ENCODE data around the gene LYPD4.

Gene LYPD4

DNA sequence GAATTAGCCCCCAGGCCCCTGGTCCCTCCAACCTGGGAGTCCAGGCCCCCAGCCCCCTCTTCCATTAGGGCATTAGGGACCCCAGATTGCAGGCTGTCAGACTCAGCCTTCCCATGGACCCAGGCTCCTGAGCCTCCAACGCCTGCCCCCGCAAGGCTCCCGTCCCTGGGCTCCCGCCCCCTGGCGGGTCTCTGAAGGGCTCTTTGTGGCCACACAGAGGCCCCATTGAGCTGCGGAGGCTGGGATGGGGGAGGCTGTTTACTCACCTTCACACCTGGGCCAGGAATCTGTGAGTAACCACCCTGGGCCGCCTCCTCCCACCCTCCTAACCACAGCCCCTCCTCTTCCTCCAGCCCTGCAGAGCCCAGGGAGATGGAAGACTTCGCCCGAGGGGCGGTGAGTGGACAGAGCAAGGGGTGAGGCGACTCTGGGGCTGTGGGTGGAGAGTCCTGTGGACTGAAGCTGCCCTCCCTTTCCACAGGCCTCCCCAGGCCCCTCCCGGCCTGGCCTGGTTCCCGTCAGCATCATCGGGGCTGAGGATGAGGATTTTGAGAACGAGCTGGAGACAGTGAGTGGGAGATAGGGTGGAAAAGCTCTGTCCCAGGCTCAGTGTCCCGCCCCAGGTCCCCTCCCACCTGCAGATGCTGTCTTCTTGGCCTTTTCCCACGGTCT is 43.4 kb upstream of the LYPD4 start:
- DNase-seq (ENCODE audit: low read depth, low spot score), result peak; percentile 59
- no peak overlapping the region for H3K4me3 ChIP-seq (ENCODE audit: low read depth, low read length)
- in situ Hi-C loops (cut with HindIII; ENCODE audit: low sequenced_read_pairs), result no loop called here
- TF ChIP-seq, protein P1, sequence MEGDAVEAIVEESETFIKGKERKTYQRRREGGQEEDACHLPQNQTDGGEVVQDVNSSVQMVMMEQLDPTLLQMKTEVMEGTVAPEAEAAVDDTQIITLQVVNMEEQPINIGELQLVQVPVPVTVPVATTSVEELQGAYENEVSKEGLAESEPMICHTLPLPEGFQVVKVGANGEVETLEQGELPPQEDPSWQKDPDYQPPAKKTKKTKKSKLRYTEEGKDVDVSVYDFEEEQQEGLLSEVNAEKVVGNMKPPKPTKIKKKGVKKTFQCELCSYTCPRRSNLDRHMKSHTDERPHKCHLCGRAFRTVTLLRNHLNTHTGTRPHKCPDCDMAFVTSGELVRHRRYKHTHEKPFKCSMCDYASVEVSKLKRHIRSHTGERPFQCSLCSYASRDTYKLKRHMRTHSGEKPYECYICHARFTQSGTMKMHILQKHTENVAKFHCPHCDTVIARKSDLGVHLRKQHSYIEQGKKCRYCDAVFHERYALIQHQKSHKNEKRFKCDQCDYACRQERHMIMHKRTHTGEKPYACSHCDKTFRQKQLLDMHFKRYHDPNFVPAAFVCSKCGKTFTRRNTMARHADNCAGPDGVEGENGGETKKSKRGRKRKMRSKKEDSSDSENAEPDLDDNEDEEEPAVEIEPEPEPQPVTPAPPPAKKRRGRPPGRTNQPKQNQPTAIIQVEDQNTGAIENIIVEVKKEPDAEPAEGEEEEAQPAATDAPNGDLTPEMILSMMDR (IDR thresholded peaks at IDR 0.05; ENCODE audit: low read depth, low read length), result no peak

DNA sequence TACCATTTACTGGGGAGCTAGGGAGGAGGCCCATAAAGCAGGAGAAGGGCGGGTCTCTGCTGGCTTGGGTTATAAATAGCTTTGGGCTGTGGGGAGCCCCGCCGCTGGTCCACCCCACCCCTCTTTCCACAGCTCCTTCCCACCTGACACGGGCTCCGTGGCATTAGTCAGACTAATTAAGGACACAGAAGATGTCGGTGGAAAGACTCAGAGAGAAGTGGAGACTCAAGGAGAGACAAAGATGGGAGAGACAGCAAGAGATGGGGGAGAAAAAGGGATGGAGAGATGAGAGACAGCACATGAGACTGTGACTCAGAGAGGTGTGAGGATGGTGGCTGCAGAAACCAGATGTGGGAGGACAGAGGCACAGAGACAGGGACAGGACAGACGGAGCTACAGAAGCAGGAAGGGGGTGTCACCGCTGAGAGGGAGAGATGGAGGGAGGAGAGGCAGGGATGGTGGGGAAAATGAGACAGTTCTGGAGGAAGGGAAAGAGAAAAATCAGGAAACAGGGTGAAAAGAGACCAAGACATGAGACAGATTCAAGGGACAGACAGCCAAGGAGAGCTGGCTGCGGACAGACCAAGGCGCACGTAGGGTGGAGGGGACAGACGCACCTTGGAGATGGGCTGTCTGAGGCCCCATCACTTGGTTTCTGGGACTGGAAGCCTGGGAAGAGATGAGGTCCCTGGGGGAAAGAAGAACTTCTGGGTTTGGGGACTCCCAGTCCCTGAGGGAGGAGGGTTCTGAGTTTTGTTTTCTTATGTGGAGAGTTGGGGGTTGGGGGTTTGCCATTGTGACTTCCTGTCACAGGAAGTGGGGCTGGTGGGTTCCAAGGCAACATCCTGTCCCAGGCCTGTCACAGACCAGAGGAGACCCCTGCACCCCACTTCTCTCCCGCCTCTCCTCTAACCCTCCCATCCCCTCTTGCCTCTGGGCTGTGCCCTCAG is 42.6 kb upstream of the LYPD4 start:
- TF ChIP-seq, protein P1 (IDR thresholded peaks at IDR 0.05; ENCODE audit: low read depth, low read length), result no peak
- in situ Hi-C loops (cut with HindIII; ENCODE audit: low sequenced_read_pairs), result no loop called here
- DNase-seq (ENCODE audit: low read depth, low spot score), result no peak
- H3K4me3 ChIP-seq (ENCODE audit: low read depth, low read length), result no peak overlapping the region

DNA sequence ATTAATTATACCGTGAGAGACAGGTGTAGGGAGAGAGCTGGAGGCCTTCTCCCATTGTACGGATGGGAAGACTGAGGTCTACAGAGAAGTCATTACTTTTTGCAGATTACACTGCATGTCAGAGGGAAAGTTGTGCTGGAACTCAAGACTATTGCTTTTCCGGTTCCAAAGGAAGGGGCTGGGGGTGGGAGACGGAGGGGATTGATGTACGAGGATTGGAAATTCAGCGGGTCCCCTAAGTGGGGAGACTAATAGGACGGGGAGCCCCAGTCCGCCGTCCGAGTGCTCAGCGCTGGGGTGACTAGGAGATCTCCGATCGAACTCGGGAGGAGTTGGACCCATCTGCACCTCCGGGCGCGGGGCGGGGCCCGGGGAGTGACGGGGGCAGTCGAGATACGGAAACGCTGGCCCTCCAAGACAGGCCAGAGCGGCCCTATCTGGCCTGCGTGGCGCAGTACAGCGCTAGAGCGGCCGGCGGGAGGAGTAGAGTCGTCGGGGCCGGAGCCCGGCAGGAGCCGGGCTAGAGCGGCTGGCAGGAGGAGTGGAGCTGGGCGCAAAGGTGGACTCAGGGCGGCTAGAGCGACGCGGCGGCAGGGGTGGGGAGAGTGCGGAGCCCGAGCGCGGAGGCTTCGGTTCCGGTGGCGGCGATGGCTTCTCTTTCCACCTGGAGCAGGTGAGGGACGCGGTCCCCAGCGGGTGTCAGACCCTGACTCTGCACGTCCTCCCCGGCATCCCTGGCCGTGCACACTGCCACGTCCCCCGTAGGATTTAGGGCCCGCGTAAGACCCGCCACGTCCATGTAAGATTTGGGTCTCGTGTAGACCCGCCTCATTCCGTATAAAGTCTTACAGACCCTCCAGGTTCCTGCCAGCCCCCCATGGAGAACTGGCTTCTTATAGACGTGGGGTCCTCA is 39.6 kb upstream of the LYPD4 start:
- in situ Hi-C loops (cut with HindIII; ENCODE audit: low sequenced_read_pairs), result no loop called here
- TF ChIP-seq, protein P1 (IDR thresholded peaks at IDR 0.05; ENCODE audit: low read depth, low read length), result no peak

DNA sequence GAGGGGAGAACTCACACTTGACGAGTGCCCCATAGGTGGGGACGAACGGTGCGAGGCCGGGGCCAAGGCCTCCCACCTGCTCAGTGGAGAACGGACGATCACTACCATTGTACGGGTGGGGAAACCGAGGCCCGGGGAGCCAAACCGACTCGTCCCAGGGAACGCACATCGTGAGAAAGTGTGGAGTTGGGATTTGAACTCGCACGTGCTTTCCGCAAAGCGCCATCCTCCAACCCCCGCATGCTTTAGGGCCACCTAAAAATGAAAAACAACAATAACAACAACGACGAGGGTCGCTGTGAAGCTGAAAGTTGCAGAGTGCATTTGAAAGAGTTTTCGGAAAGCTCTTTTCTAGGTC is 39.0 kb upstream of the LYPD4 start:
- in situ Hi-C loops (cut with HindIII; ENCODE audit: low sequenced_read_pairs), result no loop called here
- no peak for DNase-seq (ENCODE audit: low read depth, low spot score)
- TF ChIP-seq, protein P1 (IDR thresholded peaks at IDR 0.05; ENCODE audit: low read depth, low read length), result no peak
- H3K4me3 ChIP-seq (ENCODE audit: low read depth, low read length), result peak overlapping the region; percentile 86

More for the DNA sequence above, 39.6 kb upstream of the LYPD4 start:
- H3K4me3 ChIP-seq (ENCODE audit: low read depth, low read length), result peak overlapping the region; percentile 86
- DNase-seq (ENCODE audit: low read depth, low spot score), result peak; percentile 97

DNA sequence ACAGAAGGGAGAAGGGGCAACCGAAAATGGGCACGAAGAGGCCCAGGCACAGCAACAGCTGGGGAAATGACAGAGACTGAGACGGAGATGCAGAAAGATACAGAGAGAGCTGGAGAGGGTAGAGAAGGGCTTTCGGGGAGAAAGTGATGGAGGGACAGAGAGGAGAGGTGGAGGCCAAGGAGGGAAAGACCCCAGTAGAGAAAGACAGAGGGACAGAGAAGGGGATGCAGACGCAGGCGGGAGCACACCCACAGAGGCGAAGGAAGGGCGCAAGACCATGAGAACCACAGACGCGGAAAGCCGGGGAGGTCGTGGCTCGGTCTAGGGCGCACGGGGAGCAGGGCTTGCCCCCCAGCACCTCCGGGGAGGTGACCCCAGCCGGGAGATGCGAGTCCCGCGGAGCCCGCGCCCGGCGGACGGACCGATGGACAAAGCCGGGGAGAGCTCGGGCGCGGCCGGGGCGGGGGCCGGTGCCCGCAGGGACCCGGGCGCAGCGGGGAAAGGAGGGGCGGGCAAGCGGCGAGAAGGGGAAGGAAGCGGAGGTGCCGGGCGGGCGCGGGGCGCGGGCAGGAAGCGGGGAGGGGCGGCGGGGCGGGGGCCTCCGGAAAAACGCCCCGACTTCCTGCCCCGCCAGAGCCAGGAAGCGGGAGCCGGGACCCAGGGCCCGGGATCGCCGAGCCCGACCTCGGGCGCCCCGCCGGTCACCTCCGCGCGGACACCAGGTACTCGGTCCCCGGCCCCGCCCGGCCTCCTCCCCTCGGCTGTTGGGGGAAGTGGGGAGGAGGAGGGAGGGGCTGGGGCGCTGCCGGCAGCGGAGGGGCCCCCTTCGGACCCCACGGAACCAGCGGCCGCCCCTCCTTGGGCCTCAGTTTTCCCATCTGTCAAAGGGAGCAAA is 38.3 kb upstream of the LYPD4 start, which contains the start of gene ARHGEF1:
Gene ARHGEF1 (plus strand): TSS at position 617 of the 895 bp plus-strand sequence. CDS start 4,899 bp downstream, outside the sequence.
- DNase-seq (ENCODE audit: low read depth, low spot score), result no peak
- in situ Hi-C loops (cut with HindIII; ENCODE audit: low sequenced_read_pairs), result no loop called here
- H3K4me3 ChIP-seq (ENCODE audit: low read depth, low read length), result peak within 1 kb of the TSS; percentile 86
- TF ChIP-seq, protein P1 (IDR thresholded peaks at IDR 0.05; ENCODE audit: low read depth, low read length), result no peak
